Measurements from ENCODE around the gene CNN3.

CNN3 gene

DNA sequence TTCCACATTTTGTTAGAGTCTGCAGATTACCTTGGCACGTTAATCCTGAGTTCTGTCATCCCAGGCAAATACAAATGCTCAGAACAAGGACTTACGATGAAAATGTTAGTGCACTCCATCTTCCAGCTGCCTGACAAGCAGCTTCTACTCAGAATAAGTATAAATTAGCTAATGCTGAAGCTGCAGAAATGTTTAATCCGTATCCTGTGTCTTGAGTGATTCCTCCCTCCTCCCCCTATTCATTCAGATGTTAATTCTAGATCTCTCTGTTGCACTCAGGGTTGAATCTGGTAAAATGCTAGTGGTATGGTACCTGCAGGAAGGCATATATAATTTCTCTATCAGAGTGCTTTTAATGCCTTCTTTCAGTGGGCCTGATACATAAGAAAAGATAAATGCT is 39.8 kb downstream of the CNN3 start:
- no peak for DNase-seq

DNA sequence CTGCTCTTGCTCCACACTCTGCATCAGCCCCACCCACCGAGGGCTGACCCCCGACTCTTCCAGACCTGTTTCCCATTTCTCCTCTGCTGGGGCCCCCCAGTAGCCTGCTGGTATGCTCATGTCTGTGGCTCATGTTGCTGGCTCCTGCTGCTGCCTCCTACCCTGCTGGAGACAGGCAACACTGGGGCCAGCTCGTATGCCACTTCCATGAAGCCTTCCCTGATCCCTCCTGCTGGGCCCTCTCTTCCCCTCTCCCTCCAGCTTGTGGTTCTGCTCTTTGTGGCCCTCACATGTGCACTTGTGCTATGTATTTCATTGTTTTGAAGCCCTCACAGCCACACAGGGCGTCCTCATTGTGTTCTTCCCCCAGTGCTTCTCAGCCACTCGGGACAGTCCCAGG is 40.5 kb downstream of the CNN3 start:
- no peak for DNase-seq

- no peak for DNase-seq
Measured at GRCh38 chr1:94884507-94884906, 42.4 kb downstream of the CNN3 start.

DNA sequence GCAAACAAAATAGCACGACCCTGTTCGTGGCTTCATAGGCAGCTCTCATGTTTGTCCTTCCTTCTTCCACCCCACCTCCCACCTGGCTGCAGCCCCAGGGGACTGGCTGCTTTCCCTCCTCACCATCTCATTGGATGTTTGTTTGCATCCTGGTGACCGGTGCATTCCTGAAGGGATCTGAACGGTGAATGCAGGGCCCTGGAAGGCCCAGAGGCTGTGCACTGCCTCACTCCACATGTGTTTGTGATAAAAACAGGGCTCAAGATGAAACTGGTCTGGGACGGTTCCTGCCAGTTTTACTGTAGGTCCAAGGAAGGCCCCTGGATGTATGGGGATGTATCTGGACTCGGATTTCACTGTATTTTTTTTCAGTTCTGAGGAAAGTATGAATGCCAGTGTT is 42.8 kb downstream of the CNN3 start:
- DNase-seq = no peak

- peak in 1 of 2 experiments; percentile 4 for DNase-seq
Measured at GRCh38 chr1:94883691-94884090, 43.2 kb downstream of the CNN3 start.

- DNase-seq = no peak
Measured at GRCh38 chr1:94878329-94878728, 48.6 kb downstream of the CNN3 start.

DNA sequence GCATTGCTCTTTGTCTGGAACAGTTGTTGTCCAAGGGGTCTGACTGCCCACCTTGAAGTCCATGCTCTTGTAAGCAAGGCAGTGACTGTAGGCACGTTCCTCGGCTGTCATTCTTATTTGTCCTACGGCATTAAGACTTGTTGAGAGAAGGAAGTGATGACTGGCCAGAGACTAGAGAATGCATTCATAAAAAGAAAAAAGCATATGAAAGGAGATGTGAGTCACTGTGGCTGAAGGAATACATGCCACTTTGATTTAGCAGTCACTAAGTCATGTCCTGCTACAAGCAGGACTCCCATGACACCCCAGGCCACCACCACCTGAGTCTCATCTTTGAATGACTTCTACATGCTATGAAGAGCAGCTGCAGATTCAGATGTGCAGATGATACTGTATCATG is 50.5 kb downstream of the CNN3 start:
- no peak for DNase-seq

DNA sequence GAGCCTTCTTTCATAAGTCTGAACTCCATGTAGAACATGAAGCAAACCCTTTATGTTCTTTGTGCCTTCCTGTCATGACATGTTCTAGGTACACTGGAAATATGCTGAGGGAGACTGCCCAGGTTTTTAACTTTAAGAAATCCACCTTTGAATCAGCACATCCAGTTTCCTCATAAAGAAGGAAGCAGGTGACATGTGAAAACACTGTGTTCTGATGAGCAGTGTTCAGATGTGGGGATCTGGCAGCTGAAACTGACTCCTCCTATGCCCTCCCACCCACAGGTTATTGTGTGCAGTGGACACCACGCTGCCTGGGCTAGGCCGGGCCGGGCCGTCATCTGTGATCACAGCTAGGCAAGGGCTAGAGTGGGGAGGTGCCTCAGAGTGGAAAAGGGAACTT is 51.1 kb downstream of the CNN3 start:
- DNase-seq = no peak

- no peak for DNase-seq
Measured at GRCh38 chr1:94874423-94874822, 52.5 kb downstream of the CNN3 start.

- DNase-seq = no peak
Measured at GRCh38 chr1:94873520-94874351, 53.2 kb downstream of the CNN3 start.

- no peak for DNase-seq
Measured at GRCh38 chr1:94872771-94873495, 54.0 kb downstream of the CNN3 start.

DNA sequence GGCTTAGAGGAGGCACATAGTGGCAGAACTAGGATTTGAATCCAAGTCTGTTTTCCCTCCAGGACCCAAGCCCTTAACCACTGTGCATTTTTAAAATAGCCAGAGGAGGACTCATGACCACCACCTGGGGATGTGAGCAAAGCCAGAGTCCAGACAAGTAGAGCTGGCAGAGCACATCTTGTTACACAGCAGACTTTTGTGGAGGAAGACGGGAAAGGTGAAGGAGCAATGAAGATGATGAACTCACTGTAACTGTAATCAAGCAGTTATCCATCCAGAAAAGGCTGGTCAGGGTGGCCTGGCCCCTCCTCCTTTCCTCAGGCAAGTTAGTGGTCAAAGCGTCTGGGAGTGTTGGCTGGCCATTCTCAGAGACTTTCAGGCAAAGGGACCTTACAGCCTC is 55.9 kb downstream of the CNN3 start:
- no peak for DNase-seq

GRCh38 chr1:94866164-94866807 is 60.6 kb downstream of the CNN3 start:
- no peak for DNase-seq

DNA sequence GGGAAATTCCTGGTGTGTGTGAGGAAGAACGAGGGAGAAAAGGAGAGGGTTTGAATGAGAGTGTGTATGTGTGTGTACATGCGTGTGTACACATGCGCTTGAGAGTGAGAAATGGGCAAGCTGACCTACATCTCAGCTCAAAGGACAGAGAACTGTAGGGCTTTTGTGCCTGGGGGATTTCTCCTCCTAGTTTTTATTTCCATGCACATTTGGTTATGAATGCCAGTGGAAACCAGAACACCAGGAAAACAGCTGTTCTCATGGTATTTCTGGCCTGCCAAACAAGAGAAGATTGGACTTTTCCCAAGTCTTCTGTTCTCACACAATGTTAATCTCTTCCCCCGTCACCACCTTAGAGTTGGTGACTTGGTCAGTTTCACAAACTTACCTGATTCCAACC is 61.5 kb downstream of the CNN3 start:
- no peak for DNase-seq

GRCh38 chr1:94864821-94865220 is 62.1 kb downstream of the CNN3 start:
- no peak for DNase-seq

DNA sequence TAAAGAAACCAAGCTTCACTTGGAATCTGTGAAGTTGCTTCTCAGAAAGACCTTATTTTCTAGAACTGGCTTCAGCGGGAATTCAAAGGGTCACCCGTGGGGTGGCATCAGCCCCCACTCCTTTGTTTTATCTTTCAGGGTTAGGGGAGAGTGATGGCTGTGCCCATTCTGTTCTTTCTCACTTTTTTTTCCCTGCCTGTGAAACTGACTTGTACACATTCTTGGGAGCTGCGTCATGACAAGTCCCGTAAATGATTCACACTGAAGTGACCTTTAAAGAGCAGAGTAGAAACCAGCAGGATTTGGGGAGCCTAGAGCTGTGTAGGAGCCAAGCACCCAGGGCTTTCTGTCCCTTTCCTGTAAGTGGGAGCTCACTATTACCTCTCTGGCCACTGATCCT is 63.0 kb downstream of the CNN3 start:
- no peak for DNase-seq

GRCh38 chr1:94863297-94863911 is 63.5 kb downstream of the CNN3 start:
- no peak for DNase-seq

DNA sequence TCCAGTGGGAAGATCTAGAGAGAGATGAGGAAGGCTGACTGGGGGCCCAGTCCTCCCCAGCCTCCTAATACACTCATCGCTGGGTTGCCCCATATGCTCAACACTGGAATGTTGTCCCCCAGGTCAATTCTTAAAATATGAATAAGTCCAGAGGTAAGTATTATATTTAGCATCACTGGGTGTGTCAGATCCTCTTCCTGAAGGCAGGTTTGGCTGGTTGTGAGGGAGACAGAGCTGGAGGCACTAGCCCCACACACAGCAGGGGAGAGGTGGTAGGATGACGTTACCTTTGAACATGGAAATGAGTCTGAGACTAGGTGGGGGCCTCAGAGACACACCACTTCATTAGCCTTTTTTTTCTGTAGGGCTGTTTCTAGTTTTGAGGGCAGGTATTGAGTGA is 64.2 kb downstream of the CNN3 start:
- no peak for DNase-seq

GRCh38 chr1:94859174-94859573 is 67.7 kb downstream of the CNN3 start:
- no peak for DNase-seq

GRCh38 chr1:94858276-94858675 is 68.6 kb downstream of the CNN3 start:
- DNase-seq = no peak

DNA sequence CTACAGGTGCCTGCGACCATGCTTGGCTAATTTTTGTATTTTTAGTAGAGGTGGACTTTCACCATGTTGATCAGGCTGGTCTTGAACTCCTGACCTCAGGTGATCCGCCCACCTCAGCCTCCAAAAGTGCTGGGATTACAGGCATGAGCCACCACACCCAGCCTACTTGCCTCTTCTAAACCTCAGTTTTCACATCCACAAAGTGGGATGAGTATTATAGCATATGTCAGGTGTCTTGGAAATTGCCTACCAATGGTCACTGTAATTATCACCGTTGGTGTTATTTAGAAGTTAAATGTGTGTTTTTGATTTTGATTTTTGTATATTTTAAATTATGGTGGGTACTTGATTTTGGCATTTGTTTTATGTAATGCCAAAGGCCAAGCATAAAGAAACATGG is 70.0 kb downstream of the CNN3 start:
- DNase-seq = no peak

- DNase-seq = no peak
Measured at GRCh38 chr1:94856004-94856403, 70.9 kb downstream of the CNN3 start.

DNA sequence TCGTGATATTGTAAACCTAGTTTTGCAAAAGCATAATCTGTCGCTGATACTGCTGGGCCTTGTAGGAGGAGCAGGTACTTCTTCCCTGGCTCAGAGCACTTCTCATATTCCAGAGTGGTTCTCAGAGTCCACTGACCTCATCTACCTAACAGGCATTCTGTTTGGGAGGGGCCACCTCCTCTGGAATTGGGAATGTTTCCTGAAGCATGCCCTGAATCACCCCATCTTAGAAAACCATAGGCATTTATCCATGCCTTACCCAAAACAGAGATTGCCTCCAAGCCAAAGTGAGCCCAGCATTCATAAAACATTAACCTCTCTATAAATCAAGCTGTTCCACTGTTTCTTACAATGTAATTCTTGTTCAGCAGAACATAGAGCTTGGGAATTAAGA is 71.6 kb downstream of the CNN3 start:
- no peak for DNase-seq
